A549 (cell line): ENCODE measurements around the gene PHEX.

Experiments
- CHD2 ChIP-seq: fragments of 150-350 bp; IDR thresholded peaks from 2 replicates; pipeline ENCODE4 v1.6.1; 2014; ENCODE audit warnings: low read length; ENCODE audit not compliant: partially characterized antibody
- CHD4 ChIP-seq: fragments of 200-600 bp; sonication (generic); IDR thresholded peaks from 2 replicates; pipeline ENCODE4 v1.6.1; 2016; ENCODE audit warnings: antibody characterized with exemption, mild to moderate bottlenecking, borderline replicate concordance
- EP300 ChIP-seq, 2 experiments: fragments of >200 bp; sonication (Bioruptor Twin); formaldehyde crosslinking; IDR thresholded peaks; 2 replicates in 1 of 2; 3 replicates in 1 of 2; pipeline ENCODE4 v1.6.1; 2016 to 2017
- ESRRA ChIP-seq: fragments of 150-350 bp; IDR thresholded peaks from 2 replicates; pipeline ENCODE4 v1.6.1; 2014; ENCODE audit warnings: mild to moderate bottlenecking, low read length, borderline replicate concordance
- JUN ChIP-seq, 2 experiments: fragments of >200 bp; sonication (Bioruptor Twin); formaldehyde crosslinking; IDR thresholded peaks; 2 replicates in 1 of 2; 3 replicates in 1 of 2; pipeline ENCODE4 v1.6.1; 2016 to 2017
- MYC ChIP-seq: IDR thresholded peaks from 2 replicates; pipeline ENCODE4 v1.6.1; 2012; ENCODE audit warnings: mild to moderate bottlenecking, inconsistent platforms, low read length, improper control_type of control experiment, borderline replicate concordance
- PHF8 ChIP-seq: fragments of 200-600 bp; sonication (generic); IDR thresholded peaks from 2 replicates; pipeline ENCODE4 v1.6.1; 2016; ENCODE audit warnings: low read depth, mild to moderate bottlenecking, antibody characterized with exemption, moderate library complexity, borderline replicate concordance
- POLR2A ChIP-seq: IDR thresholded peaks from 2 replicates; pipeline ENCODE4 v1.6.1; 2012; ENCODE audit warnings: mild to moderate bottlenecking, low read length
- TP53 ChIP-seq: fragments of 250-450 bp; sonication (Bioruptor Pico); IDR thresholded peaks from 2 replicates; pipeline ENCODE4 v1.5.0; 2021; ENCODE audit warnings: mild to moderate bottlenecking, moderate library complexity
- TF ChIP-seq, protein P1 (sequence below): fragments of >200 bp; sonication (Bioruptor Twin); formaldehyde crosslinking; IDR thresholded peaks from 3 replicates; pipeline ENCODE4 v1.5.1; 2016
- TF ChIP-seq, protein P2 (sequence below): IDR thresholded peaks from 2 replicates; pipeline ENCODE4 v1.6.1; 2012
- TF ChIP-seq, protein P3 (sequence below): fragments of 200-600 bp; sonication (generic); IDR thresholded peaks from 2 replicates; pipeline ENCODE4 v1.6.1; 2016; ENCODE audit warnings: antibody characterized with exemption, mild to moderate bottlenecking, moderate library complexity
- TF ChIP-seq, protein P4 (sequence below): fragments of 450-650 bp; IDR thresholded peaks from 2 replicates; pipeline ENCODE4 v1.6.1; 2014; ENCODE audit warnings: antibody characterized with exemption
- TF ChIP-seq, protein P5 (sequence below): IDR thresholded peaks from 2 replicates; pipeline ENCODE4 v1.6.1; 2012; ENCODE audit warnings: low read depth, borderline replicate concordance

DNA sequence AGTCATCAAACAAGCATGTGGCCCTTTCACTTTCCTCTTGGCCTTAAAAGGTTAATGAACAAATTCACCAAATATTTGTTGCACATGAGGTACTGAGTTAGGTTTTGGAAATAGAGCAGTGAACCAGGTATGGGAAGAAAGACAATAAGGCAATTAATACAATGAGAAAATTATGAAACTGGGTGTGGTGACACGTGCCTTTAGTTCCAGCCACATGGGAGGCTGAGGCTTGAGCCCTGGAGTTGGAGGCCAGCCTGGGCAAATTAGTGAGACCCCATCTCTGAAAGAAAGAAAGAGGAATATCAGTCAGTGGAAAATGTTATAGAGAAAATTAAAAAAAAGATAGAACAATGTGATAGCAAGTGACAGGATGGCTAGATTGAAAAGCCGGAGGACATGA lies 8.1 kb downstream of the PHEX start:
- TF ChIP-seq, protein P1, sequence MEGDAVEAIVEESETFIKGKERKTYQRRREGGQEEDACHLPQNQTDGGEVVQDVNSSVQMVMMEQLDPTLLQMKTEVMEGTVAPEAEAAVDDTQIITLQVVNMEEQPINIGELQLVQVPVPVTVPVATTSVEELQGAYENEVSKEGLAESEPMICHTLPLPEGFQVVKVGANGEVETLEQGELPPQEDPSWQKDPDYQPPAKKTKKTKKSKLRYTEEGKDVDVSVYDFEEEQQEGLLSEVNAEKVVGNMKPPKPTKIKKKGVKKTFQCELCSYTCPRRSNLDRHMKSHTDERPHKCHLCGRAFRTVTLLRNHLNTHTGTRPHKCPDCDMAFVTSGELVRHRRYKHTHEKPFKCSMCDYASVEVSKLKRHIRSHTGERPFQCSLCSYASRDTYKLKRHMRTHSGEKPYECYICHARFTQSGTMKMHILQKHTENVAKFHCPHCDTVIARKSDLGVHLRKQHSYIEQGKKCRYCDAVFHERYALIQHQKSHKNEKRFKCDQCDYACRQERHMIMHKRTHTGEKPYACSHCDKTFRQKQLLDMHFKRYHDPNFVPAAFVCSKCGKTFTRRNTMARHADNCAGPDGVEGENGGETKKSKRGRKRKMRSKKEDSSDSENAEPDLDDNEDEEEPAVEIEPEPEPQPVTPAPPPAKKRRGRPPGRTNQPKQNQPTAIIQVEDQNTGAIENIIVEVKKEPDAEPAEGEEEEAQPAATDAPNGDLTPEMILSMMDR, result no peak
- TF ChIP-seq, protein P2, sequence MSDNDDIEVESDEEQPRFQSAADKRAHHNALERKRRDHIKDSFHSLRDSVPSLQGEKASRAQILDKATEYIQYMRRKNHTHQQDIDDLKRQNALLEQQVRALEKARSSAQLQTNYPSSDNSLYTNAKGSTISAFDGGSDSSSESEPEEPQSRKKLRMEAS, result no peak
- TF ChIP-seq TP53 (CRISPR knock-in tag), result no peak
- TF ChIP-seq, protein P3, sequence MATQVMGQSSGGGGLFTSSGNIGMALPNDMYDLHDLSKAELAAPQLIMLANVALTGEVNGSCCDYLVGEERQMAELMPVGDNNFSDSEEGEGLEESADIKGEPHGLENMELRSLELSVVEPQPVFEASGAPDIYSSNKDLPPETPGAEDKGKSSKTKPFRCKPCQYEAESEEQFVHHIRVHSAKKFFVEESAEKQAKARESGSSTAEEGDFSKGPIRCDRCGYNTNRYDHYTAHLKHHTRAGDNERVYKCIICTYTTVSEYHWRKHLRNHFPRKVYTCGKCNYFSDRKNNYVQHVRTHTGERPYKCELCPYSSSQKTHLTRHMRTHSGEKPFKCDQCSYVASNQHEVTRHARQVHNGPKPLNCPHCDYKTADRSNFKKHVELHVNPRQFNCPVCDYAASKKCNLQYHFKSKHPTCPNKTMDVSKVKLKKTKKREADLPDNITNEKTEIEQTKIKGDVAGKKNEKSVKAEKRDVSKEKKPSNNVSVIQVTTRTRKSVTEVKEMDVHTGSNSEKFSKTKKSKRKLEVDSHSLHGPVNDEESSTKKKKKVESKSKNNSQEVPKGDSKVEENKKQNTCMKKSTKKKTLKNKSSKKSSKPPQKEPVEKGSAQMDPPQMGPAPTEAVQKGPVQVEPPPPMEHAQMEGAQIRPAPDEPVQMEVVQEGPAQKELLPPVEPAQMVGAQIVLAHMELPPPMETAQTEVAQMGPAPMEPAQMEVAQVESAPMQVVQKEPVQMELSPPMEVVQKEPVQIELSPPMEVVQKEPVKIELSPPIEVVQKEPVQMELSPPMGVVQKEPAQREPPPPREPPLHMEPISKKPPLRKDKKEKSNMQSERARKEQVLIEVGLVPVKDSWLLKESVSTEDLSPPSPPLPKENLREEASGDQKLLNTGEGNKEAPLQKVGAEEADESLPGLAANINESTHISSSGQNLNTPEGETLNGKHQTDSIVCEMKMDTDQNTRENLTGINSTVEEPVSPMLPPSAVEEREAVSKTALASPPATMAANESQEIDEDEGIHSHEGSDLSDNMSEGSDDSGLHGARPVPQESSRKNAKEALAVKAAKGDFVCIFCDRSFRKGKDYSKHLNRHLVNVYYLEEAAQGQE, result no peak
- no peak for TF ChIP-seq CHD2
- TF ChIP-seq EP300 (IDR thresholded peaks at IDR 0.05), result no peak
- TF ChIP-seq, protein P4, sequence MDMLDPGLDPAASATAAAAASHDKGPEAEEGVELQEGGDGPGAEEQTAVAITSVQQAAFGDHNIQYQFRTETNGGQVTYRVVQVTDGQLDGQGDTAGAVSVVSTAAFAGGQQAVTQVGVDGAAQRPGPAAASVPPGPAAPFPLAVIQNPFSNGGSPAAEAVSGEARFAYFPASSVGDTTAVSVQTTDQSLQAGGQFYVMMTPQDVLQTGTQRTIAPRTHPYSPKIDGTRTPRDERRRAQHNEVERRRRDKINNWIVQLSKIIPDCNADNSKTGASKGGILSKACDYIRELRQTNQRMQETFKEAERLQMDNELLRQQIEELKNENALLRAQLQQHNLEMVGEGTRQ, result no peak
- TF ChIP-seq MYC, result no peak
- TF ChIP-seq, protein P5, sequence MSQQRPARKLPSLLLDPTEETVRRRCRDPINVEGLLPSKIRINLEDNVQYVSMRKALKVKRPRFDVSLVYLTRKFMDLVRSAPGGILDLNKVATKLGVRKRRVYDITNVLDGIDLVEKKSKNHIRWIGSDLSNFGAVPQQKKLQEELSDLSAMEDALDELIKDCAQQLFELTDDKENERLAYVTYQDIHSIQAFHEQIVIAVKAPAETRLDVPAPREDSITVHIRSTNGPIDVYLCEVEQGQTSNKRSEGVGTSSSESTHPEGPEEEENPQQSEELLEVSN, result no peak
- TF ChIP-seq ESRRA, result no peak
- TF ChIP-seq JUN (IDR thresholded peaks at IDR 0.05), result no peak
- TF ChIP-seq CHD4, result no peak
- no peak for TF ChIP-seq POLR2A
- TF ChIP-seq PHF8, result no peak
